ENCODE results near the gene TTC21A. TPM values are rescaled to one million over a fixed set of nuclear protein-coding genes. Genes with fewer than 3 reads are reported as not detected.

The TTC21A gene
- total and polyA plus RNA-seq, 2 of the 13 experiments (the other 11 are each of a cell fraction or from before 2014, with no cell fraction given): 0.31 to 1.5 TPM

DNA sequence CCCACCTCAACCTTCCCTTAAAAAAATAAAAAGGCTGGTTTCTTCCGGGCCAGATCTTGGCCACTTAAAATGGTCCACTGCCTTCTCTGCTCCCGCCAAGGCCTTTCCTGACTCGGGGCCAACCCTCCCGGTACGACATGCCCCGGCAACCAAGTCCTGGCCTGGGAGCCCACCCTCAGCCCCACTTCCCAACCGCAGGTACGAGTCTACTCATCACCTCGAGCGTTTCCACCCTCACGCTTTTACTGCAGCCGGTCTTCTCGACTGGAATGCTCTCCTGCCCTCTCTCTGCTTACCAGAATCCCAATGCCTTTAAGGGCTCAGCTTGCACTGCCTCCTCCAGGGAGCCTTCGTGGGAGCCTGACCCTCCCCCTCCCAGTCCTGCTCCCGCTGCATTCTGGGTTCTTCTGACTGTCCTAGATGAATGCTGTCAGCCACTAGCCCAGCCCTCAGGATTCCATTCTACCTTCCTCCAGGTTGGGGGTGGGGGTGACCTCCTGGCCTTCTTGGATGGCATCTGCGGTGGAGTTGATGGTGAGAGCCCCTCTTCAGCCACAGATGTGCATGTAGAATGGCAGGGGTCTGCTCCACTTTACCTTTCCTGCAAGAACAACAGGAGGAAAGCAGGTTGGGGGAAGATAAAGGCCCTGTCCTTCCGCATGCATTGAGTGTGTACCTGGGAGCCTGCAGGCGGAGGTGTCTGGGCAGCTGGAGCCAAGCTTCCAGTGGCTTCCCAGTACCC lies 47.0 kb downstream of the TTC21A start (continued):
- TF ChIP-seq, protein P1, sequence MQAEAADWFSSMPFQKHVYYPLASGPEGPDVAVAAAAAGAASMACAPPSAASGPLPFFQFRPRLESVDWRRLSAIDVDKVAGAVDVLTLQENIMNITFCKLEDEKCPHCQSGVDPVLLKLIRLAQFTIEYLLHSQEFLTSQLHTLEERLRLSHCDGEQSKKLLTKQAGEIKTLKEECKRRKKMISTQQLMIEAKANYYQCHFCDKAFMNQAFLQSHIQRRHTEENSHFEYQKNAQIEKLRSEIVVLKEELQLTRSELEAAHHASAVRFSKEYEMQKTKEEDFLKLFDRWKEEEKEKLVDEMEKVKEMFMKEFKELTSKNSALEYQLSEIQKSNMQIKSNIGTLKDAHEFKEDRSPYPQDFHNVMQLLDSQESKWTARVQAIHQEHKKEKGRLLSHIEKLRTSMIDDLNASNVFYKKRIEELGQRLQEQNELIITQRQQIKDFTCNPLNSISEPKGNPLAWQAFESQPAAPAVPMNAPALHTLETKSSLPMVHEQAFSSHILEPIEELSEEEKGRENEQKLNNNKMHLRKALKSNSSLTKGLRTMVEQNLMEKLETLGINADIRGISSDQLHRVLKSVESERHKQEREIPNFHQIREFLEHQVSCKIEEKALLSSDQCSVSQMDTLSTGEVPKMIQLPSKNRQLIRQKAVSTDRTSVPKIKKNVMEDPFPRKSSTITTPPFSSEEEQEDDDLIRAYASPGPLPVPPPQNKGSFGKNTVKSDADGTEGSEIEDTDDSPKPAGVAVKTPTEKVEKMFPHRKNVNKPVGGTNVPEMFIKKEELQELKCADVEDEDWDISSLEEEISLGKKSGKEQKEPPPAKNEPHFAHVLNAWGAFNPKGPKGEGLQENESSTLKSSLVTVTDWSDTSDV (CRISPR knock-in tag; IDR thresholded peaks at IDR 0.05): no peak
- TF ChIP-seq ZEB1 (IDR thresholded peaks at IDR 0.05; ENCODE audit: insufficient replicate concordance, low read depth) (no peak), POGK (CRISPR knock-in tag; conservative IDR thresholded peaks at IDR 0.05) (no peak; the same call in 1 of the 2 replicates), ZNF263 (CRISPR knock-in tag; IDR thresholded peaks at IDR 0.05) (no peak; the same call in 1 of the 2 replicates), SRSF9 (IDR thresholded peaks at IDR 0.05; ENCODE audit: borderline replicate concordance, insufficient read depth, low read depth, low read length, poor library complexity, severe bottlenecking) (no peak), PATZ1 (CRISPR knock-in tag; IDR thresholded peaks at IDR 0.05) (peak; percentile 66), MZF1 (CRISPR knock-in tag; IDR thresholded peaks at IDR 0.05; ENCODE audit: borderline replicate concordance) (no peak), GATAD2A (CRISPR knock-in tag; IDR thresholded peaks at IDR 0.05) (peak; percentile 67), ZNF709 (CRISPR knock-in tag; IDR thresholded peaks at IDR 0.05) (no peak)
- TF ChIP-seq, protein P2, sequence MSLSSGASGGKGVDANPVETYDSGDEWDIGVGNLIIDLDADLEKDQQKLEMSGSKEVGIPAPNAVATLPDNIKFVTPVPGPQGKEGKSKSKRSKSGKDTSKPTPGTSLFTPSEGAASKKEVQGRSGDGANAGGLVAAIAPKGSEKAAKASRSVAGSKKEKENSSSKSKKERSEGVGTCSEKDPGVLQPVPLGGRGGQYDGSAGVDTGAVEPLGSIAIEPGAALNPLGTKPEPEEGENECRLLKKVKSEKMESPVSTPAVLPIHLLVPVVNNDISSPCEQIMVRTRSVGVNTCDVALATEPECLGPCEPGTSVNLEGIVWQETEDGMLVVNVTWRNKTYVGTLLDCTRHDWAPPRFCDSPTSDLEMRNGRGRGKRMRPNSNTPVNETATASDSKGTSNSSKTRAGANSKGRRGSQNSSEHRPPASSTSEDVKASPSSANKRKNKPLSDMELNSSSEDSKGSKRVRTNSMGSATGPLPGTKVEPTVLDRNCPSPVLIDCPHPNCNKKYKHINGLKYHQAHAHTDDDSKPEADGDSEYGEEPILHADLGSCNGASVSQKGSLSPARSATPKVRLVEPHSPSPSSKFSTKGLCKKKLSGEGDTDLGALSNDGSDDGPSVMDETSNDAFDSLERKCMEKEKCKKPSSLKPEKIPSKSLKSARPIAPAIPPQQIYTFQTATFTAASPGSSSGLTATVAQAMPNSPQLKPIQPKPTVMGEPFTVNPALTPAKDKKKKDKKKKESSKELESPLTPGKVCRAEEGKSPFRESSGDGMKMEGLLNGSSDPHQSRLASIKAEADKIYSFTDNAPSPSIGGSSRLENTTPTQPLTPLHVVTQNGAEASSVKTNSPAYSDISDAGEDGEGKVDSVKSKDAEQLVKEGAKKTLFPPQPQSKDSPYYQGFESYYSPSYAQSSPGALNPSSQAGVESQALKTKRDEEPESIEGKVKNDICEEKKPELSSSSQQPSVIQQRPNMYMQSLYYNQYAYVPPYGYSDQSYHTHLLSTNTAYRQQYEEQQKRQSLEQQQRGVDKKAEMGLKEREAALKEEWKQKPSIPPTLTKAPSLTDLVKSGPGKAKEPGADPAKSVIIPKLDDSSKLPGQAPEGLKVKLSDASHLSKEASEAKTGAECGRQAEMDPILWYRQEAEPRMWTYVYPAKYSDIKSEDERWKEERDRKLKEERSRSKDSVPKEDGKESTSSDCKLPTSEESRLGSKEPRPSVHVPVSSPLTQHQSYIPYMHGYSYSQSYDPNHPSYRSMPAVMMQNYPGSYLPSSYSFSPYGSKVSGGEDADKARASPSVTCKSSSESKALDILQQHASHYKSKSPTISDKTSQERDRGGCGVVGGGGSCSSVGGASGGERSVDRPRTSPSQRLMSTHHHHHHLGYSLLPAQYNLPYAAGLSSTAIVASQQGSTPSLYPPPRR (CRISPR knock-in tag; IDR thresholded peaks at IDR 0.05; ENCODE audit: borderline replicate concordance): no peak

All from HepG2 (cell line).